Fibroblast of skin of back (primary cell): ENCODE measurements around the gene FLAD1.

Experiments
- DNase-seq: peaks from one replicate; pipeline ENCODE4 v3.0.0-alpha.2; 2013

FLAD1 gene

GRCh38 chr1:154952664-154953063, 30.5 kb upstream of the FLAD1 start:
- no peak for DNase-seq

- DNase-seq, result no peak
These were observed 29.5 kb upstream of the FLAD1 start for GRCh38 chr1:154953611-154954038.

GRCh38 chr1:154954541-154954940, 28.6 kb upstream of the FLAD1 start:
- DNase-seq, result no peak

GRCh38 chr1:154955039-154955717, 28.0 kb upstream of the FLAD1 start:
- DNase-seq, result peak; percentile 64

- DNase-seq, result peak; percentile 92
These were observed 27.2 kb upstream of the FLAD1 start, which contains the start of gene PBXIP1 for GRCh38 chr1:154955718-154956543. Gene PBXIP1 (minus strand): TSS chr1:154956099. CDS start chr1:154953721, 2,378 bp downstream.

- DNase-seq, result no peak
These were observed 26.6 kb upstream of the FLAD1 start for GRCh38 chr1:154956544-154956941.

DNA sequence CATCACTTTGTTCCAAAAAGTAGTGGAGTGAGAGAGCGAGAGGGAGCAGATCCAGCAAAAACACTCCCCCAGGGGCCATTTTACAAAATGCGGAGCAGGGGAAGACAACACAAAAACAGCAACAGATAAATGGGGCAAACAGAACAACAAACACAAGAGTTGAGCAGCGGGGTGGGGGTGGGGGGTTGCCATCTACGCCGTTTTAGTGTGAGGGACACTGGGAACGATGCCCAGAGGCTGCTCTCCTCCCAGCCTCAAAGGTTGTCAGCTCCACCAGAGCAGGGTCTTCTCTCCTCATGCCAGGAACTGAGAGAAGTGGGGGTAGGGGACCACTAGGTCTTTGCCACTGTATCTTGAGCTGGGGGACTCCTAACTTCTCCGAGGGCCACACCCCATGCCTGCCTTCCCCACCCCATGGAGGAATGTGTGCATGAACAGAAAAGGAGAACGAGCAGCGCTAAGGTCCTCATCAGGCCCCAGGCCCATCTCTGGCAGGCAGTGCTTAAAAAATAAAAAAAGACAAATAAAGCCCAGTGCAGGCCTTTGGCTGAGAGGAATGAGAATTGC, 26.0 kb upstream of the FLAD1 start:
- DNase-seq, result no peak

DNA sequence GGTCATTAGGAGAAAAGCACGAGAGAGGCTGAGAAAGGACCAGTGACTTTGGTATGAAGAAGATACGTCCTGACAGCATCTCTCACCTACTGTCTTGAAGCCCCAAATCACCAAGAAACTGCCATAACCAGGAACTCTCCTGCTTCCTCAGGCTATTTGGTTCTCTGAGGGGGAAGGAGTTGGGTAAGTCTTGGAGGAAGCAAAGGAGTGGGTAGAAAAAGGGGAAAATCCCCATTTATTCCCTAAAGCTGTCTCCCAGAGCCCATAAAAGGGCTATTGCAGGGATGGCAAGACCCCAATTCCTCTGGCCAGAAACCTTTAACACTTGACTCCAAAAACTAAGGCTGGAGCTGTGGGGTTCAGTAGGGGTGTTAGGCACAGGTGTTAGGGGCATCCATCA, 25.1 kb upstream of the FLAD1 start:
- DNase-seq, result no peak

DNA sequence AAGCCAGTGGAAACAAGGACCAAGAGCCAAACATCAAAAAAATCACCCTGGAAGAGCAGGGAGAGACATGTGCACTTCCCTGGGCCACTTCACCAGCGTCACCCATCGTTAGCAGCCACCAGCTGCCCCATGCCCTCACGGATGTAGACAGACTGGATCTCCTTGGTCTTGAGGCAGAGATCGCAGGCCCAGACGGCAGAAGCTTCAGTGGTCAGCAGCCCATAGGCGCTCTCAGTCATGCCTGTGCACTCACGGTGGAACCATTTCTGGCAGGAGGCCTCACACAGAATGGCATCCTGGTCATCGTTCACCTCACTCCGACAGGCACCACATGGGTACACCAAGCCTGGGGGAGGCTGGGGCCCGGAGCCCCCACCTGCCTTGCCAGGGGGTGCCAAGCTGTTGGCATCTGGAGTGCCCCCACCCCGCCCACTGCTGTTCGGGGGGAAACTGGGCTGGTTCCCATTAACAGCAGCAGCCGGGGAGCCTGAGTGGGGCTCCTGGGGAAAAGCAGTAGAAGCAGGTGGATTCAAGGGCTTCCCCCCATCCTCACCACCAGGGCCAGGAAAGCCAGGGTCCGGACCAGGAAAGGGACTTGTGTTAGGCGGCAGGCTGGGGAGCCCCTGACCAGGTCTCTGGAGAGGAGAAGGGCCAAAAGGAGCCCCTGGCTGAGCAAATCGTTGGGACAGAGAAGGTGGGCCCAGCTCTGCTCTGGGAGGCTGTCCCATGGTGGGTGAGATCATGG, 24.3 kb upstream of the FLAD1 start:
- no peak for DNase-seq

- no peak for DNase-seq
These were observed 23.7 kb upstream of the FLAD1 start for GRCh38 chr1:154959426-154959780.

GRCh38 chr1:154960446-154961136, 22.6 kb upstream of the FLAD1 start:
- DNase-seq, result no peak

DNA sequence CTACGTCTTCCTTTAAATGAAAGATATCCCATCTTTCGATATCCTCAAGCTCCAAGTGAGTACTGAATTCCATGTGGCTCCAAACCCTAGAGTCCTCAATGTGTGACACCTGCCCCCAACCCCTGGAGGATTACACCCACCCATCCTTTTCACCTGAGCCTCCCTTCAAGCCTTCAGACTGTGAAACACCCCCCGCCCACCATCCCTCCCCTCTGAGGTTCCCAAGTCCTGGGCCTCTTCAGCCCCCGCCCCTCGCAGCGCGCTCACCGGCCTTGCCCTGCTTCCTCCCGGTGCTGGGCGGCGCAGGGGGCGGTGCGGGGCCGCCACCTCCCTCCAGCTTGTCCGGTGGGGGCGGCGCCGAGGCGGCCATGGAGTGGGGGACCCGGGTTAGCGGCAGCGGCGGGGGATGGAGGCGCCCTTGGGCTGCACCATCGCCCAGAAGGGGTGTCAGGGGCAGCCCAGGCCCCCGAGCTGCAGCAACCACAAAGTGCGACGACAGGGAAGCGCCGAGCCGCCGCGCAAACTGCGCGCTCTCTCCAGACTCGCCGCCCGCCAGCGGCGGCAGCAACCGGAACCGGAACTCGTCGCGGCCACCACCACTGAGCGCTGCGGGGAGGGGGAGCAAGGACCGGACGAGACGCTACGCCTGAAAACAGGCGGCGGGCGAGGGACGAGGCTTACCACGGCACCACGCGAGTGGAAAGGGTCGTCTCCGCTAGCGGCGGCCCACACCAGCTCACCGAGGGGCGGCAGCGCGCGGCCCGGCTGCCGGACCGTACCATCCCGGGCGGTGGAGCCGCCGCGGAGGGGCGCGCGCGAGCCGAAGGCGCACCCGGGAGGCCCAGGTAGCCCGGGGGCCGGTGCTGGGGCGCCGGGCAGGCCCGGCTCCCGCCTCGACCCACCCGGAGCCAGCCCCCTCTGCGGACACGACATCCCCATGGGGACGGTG, 21.7 kb upstream of the FLAD1 start, which contains the start of gene PYGO2:
TSS of gene PYGO2 (minus strand) at position 576 of the 949 bp plus-strand sequence. CDS start at position 370, 206 bp downstream.
- peak; percentile 80 for DNase-seq

DNA sequence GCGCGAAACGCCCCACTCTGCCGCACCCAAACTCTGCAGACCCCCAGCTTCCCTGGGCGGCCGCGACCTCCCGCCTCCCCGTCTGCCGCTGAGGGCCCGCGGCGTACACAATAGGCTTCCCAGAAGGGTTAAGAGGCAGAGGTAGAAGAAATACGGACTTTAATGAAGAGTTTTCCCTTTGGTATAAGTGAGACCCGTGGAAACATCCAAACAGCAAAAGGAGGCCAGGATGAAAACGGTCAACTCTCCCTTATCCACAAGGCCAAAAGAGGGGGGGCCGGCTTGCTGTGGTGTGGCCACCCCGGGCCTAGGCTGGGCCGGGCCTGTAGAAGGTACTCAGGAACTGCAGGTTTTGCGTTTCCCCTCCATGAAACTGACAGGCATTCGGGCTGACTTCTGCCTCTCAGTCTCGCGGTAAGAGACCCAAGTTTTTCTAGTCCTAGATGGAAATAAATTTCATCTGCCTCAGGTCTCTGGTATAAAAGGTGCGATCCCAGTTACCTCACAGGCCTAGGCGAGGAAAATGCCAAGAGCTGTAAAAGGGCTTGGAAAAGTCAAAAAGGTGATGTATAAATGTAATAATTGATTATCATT, 20.9 kb upstream of the FLAD1 start:
- no peak for DNase-seq

DNA sequence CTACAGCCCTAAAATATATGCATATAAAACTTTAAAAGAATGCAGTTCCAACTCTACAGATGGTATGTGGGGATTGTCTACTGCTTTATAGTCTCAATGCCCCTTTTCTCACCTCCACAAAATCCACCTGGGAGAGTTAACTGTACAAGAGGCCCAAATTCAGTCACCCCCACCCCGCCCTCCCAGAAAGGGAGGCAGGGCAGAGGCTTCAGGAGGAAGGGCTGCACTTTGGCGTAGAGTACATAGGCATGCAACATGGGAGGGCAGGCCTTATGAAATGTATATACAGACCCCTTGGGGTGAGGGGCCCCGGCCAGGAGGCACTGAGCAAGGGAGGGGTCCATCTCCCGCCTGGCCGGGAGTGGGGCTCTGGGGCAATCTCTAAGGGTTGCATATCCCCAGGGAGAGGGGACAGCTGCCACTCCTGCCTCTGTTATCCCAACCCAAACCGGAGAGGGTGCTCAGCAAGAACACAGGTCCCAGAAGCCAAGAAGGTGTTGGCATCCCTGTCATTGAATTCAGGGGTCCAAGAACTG, 20.3 kb upstream of the FLAD1 start:
- no peak for DNase-seq

GRCh38 chr1:154963643-154964042, 19.5 kb upstream of the FLAD1 start:
- DNase-seq, result no peak

GRCh38 chr1:154964359-154964758, 18.8 kb upstream of the FLAD1 start:
- no peak for DNase-seq

DNA sequence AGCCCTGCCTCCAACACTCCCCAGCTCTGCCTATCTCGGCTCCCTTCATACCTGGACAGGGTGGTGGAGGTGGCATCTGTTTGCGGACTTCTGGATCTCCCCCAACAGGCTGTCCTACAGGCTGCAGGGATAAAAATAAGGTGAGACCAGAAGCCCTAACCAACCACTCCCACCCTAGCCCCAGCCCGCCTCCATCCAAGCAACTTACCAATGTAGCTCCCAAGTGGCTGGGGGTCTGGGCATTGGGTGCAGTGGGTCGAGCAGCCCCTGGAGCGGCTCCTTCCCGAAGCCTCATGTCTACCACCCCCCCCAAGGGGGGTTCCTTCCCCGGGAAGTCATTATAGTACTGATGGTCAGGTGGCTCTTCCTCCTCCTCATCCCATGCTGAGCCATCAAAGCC, 17.0 kb upstream of the FLAD1 start:
- DNase-seq, result no peak

GRCh38 chr1:154967331-154967950, 15.7 kb upstream of the FLAD1 start:
- DNase-seq, result no peak

DNA sequence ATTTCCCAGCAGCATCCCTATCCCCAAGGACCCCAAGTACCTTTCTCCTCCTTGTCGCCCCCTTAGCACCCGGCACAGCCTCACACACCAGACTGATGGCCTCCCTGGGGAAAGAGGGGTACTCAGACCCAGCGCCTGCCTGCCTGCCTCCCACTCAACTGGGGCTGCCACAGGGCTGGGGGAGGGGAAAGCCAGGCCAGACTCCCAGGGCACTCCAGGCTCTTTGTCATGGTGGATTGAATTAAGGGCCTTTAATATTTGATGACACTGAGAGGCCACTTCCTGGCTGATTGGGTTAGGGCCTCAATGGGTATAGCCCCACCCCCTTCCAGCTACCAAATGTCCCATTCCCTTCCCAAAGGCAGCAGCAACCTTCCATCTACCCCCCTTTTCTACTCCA, 14.4 kb upstream of the FLAD1 start:
- DNase-seq, result no peak

DNA sequence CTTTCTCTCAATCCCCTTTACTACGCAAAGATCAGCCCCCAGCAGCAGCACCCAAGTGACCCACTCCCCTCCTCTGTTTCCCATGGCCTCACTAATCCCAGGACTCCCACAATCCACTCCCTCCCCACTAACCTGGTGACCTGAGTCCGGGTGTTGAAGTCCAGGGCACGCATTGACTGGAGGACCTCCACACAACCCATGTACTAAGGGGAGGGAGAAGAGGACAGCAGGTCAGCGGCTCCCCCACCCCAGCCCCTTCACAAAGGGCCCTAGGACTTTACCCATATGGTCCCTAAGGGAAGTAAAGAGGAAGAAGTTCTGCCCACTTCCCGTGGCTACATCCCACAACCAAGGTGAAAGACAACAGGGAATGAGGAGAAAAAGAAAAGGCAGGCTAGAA, 13.9 kb upstream of the FLAD1 start:
- DNase-seq, result no peak
